Measurements from ENCODE around the gene TACC2. TPM values are rescaled to one million over a fixed set of nuclear protein-coding genes. Genes with fewer than 3 reads are reported as not detected.
"Not testable (repeated sequence)": the region's sequence is repeated elsewhere in the genome, so short reads cannot be mapped to it uniquely, and the experiment has no call there.

TACC2 gene, protein sequence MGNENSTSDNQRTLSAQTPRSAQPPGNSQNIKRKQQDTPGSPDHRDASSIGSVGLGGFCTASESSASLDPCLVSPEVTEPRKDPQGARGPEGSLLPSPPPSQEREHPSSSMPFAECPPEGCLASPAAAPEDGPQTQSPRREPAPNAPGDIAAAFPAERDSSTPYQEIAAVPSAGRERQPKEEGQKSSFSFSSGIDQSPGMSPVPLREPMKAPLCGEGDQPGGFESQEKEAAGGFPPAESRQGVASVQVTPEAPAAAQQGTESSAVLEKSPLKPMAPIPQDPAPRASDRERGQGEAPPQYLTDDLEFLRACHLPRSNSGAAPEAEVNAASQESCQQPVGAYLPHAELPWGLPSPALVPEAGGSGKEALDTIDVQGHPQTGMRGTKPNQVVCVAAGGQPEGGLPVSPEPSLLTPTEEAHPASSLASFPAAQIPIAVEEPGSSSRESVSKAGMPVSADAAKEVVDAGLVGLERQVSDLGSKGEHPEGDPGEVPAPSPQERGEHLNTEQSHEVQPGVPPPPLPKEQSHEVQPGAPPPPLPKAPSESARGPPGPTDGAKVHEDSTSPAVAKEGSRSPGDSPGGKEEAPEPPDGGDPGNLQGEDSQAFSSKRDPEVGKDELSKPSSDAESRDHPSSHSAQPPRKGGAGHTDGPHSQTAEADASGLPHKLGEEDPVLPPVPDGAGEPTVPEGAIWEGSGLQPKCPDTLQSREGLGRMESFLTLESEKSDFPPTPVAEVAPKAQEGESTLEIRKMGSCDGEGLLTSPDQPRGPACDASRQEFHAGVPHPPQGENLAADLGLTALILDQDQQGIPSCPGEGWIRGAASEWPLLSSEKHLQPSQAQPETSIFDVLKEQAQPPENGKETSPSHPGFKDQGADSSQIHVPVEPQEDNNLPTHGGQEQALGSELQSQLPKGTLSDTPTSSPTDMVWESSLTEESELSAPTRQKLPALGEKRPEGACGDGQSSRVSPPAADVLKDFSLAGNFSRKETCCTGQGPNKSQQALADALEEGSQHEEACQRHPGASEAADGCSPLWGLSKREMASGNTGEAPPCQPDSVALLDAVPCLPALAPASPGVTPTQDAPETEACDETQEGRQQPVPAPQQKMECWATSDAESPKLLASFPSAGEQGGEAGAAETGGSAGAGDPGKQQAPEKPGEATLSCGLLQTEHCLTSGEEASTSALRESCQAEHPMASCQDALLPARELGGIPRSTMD (N-terminal part only)
- polyA plus RNA-seq: 10 to 100 TPM; 13.0 to 34.9 (median 19.5) TPM

DNA sequence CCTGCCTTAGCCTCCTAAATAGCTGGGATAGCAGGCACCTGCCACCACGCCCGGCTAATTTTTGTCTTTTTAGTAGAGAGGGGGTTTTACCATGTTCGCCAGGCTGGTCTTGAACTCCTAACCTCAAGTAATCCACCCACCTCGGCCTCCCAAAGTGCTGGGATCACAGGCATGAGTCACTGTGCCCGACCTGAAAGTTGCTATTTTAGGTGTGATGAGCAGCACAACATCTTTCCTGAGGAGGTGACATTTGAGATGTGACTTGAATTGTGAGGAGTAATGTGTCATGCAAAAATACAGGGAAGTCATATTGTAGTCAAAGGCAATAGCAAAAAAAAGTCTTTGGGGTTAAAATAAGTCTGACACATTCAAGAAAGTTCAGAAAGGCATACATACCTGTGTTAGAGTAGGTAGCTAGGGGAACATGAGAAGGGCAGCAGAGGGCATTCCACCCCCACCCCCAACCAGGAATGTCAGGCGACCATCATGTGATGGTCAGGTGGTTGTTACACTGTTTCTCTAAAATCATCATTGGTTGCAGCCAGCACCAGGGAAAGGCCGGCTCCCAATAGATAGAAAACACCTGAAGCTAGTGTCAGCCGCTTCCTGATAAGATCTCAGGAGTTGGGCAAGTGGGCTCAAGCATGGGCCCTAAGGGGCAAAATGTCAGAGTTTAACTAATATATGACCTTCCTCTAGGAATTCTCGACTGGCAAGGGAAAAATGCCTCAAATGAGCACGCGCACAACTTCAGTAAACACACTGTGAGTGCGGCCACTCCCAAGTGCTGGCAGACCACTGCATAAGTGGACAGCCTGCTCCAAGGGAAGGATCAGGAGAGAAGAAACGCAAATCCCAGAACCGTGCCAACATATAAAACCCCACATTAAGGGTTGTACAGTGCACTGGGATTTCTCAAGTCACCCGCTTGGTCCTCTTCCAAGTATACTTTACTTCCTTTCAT lies at the start of gene TACC2:
TACC2 (plus strand) TSS at position 803 of the 964 bp plus-strand sequence. CDS start 32,819 bp downstream, outside the sequence.
- 79 to 86% (median 81%) methylated on average over 15 of the region's 15 CpGs for WGBS, 3 donors
- no peak within 1 kb of the TSS for H3K27ac ChIP-seq (ENCODE audit: low read depth, low read length)

DNA sequence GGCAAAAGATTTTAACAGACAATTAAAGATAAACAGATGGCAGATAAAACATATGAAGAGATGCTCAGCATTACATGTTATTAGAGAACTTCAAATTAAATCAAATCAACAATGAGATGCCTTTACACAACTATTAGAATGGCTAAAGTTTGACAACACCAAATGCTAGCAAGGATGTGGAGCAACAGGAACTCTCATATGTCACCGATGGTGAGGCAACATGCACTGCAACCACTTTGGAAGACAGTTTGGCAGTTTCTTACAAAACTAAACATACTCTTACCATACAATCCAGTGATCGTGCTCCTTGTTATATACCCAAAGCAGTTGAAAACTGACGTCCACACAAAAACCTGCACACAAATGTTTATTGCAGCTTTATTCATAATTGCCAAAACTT lies 47.4 kb upstream of the TACC2 start:
- no peak overlapping the region for H3K27ac ChIP-seq (ENCODE audit: low read depth, low read length)
- WGBS, 3 donors: 47 to 97% (median 70%) methylated on average over 3 of the region's 3 CpGs

DNA sequence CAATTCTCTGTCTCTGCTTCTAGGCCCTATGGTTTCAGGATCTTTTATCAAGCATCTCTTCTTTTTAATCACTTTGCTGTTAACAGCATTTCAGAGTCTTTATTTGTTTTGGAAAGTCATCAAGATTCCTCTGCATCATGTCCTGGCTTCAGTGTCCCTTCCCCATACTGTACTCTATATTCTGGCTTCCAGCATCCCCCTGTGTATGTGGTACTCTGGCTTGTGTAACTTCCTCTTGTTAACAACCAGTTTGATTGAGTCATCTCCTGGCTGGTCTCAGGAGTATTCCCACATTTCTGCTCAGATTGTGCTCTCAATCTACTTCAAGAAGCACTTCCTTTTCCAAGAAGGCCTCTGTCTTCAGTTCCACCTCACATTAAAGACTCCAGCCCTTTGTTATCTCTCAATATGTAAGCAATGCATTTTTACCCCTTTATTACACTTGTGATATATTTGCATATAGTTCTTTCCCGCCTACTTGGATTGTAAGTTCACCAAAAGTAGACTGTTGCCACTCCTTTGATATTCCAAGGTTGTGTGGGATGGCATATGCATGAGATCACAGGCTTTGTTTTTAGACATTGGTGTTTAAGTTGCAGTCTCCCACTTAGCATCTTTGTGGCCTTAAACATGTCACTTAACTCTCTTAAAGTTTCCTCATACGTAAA lies 46.1 kb upstream of the TACC2 start:
- 63 to 84% (median 71%) methylated on average over 2 of the region's 2 CpGs for WGBS, 3 donors
- H3K27ac ChIP-seq (ENCODE audit: low read depth, low read length): no peak overlapping the region

DNA sequence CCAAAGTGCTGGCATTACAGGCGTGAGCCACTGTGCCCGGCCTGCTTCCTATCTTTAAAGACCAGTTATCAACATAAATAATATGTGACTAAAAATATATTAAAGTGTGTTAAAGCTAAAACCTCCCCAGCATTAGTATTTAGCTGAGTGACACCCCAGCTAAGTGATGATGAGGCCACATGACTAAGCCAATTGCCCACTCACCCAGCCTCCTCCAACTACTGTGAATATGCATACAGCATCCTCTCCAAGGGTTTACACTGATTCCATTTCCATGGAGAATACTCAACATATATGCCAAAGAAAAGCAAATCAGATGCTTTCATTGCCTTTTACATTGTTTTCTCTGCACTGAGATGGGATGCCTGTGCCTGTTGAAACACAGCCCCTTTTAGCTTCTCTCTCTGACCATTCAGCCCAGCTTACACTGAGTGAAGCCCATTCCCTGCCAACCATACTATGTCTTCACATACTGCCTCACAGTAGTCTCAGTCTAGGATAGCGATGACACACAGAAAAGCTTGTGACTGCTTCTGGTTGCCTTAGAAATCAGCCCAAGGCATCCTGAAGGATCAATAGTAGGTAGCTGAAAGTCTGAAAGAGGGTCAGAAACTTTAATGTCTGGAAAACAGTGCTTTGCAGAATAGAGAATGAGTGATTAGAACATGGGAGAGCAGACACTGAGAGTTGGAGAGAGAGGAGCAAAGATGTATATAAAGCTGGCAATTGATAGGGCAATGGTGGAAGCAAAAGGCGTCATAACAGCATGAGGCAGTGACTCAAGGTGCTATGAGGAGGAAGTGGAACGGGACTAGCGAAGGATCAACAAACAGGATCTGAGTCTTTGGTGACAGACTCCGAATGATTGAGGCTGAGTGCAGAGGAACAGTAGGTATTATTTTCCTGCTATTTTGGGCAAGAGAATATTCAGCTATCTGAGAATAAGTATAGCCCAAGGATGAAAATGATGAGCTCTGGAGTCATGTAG lies 41.3 kb upstream of the TACC2 start:
- H3K27ac ChIP-seq (ENCODE audit: low read depth, low read length): no peak overlapping the region
- 79 to 86% (median 80%) methylated on average over 7 of the region's 7 CpGs for WGBS, 3 donors

DNA sequence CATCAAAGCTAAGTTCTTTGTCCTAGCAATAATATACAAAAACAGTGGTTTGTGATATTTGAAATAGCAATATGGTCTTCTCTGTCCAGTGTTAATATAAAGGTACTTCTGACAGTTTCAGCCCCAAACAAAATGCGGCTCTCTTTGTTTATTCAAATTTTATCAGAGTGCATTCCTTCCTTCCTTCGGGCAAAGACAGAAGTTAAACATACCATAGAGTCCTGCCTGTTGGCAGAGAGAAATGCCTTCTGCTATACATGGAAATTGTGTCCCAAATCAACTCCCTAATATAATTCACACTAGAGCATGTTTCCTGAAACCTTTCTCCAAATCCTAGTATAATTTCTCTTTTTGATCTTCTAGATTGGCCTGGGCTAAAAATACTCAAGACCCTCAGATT lies 39.9 kb upstream of the TACC2 start:
- WGBS, 3 donors: 19 to 72% (median 68%) methylated on average over 2 of the region's 2 CpGs
- H3K27ac ChIP-seq (ENCODE audit: low read depth, low read length): no peak overlapping the region

DNA sequence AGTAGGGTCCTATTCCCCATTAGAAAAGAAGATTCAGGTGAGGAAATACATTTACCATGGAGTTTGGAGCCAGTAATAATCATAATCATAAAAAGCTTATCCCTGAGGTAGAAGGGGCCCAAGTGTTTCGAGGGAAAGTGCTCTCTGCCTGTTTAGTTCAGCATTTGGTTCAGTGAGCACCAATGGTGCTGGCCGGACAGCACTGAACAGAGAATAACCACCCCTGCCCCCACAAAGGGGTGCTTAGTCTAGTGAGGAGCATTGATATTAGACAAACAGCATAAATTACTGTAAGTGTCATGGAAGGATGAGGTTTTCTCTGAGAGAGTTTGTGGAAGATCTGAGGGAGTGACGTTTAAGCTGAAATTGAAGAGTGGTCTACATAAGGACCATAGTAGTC lies 39.5 kb upstream of the TACC2 start:
- no peak overlapping the region for H3K27ac ChIP-seq (ENCODE audit: low read depth, low read length)
- 84 to 89% (median 89%) methylated on average over 3 of the region's 3 CpGs for WGBS, 3 donors

DNA sequence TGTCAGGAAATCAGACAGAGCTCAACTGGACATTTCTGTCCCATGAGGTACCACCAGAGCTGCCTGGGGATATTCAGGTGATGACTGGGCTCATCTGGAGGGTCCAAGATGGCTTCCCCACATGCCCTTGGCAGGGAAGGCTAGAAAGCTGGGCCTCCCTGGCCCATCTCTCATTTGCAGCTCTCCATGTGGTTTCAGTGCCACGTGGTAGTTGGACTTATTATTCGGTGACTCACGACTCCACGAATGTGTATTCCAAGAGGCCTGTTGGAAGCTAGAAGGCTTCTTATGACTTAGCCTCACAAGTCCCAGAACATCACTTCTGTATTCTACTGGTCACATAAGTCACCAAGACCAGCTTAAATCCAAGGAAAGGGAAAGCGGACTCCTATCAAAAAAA lies 36.7 kb upstream of the TACC2 start:
- 90 to 93% (median 90%) methylated on average over 5 of the region's 5 CpGs for WGBS, 3 donors
- H3K27ac ChIP-seq (ENCODE audit: low read depth, low read length): no peak overlapping the region

DNA sequence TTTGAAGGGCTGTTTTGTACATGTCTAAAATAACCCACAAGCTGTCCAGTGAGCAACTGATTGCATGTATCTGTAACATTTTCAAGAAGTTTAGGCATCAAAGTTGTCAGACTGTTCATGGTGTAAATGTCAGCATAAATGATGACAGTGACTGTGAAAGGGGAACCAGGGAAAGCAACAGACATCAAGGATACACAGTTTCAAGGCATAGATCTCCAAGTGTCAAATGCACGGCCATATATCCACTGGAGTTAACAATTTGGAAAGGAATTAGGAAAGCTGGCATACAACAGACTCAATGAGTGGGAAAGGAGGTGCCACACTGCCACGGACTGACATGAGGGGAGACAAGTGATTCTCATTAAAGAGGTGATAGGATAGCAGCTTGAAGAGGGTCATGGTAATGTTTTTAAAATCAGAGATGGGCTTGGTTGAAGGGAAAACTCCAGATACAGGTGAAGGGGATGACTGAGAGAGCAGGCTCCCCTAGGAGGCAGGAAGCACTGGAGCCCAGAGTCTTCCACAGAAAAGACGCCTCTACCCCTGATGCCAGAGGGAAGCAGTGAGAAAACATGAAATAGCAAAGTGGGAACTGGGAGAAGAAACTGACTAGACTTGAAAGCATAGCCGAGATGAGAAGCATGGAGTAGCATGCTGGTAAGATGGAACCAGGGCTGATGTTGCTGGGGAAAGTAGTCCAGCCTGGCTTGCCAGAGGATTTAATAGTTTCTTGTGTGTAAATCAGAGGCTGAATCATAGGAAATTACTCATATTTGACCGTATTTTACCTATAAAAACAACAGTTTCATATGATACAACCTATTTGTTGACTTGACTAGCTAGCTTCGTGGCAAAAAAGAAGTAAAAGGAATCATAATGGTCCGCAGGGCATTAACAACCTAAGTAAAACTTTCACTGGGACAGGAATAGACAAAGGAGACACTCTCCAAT lies 32.6 kb upstream of the TACC2 start:
- 85 to 88% (median 86%) methylated on average over 7 of the region's 7 CpGs for WGBS, 3 donors
- no peak overlapping the region for H3K27ac ChIP-seq (ENCODE audit: low read depth, low read length)

DNA sequence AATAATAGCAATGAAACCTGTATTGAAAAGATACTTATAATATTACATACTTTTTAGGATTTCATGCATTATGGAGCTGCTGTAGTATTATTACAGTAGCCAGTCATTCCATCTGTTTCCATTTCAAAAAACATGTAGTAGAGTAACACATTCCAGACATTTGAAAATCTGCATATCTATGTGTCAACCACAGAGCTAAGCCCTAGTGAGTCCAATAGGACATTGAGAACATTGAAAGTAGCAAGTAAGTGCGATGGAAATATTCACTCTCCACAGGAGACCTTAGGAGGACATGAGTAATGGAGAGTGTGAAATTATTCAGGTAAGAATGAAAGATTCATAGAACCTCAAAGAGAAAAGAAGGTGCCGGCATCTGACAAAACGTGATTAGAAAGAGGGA lies 29.3 kb upstream of the TACC2 start:
- WGBS, 3 donors: 91 to 93% (median 91%) methylated on average over 3 of the region's 3 CpGs

DNA sequence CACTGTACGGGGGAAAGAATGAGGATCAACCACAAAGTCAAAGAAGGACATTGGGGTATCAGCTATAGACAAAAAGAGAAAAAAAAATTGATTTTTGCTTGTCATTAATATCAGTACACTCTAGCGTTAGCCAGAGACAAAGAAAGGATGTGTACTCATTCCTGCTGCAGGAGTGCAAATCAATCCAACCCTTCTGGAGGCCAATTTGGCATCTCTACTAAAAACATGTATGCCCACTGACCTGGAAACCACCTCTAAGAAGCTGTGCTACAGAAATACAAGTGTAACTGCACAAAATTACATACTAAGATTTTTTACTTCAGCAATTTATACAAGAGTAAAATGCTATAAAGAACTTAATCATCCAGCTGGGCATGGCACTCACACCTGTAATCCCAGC lies 27.5 kb upstream of the TACC2 start:
- WGBS, 3 donors: 75 to 88% (median 88%) methylated on average over 2 of the region's 2 CpGs
- no peak overlapping the region for H3K27ac ChIP-seq (ENCODE audit: low read depth, low read length)

More for the DNA sequence above, 29.3 kb upstream of the TACC2 start:
- no peak overlapping the region for H3K27ac ChIP-seq (ENCODE audit: low read depth, low read length)

DNA sequence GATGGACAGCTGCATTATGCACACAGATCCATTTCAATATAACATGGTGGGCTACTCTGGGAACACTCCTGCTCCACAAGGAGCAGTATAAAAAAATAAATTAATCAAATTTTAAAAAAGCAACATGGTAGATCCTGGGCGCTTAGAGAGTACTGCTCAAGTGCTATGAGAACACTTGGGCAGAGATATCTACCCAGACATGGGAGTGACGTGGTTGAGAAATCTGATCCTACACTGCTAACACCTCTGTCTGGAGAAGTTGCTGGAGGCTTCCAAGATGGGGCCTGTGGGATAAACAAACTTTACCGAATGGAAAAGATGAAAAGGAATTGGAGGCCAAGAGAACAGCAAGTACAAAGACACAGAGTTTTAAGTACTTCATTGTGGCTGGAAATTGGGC lies 23.0 kb upstream of the TACC2 start:
- no peak overlapping the region for H3K27ac ChIP-seq (ENCODE audit: low read depth, low read length)
- WGBS, 3 donors: 90% methylated on average over 3 of the region's 3 CpGs

DNA sequence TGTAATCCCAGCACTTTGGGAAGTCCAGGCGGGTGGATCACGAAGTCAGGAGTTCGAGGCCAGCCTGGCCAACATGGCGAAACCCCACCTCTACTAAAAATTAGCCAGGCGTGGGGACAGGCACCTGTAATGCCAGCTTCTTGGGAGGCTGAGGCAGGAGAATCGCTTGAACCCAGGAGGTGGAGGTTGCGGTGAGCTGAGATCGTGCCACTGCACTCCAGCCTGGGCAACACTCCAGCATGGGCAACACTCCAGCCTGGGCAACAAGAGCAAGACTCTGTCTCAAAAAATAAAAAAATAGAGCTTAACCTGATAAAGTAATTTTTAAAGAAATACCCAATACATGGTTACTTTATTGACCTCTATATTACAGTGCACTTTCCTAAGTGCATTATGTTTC lies 19.9 kb upstream of the TACC2 start:
- not testable (repeated sequence) for H3K27ac ChIP-seq (ENCODE audit: low read depth, low read length)
- 84 to 89% (median 86%) methylated on average over 8 of the region's 8 CpGs for WGBS, 3 donors

DNA sequence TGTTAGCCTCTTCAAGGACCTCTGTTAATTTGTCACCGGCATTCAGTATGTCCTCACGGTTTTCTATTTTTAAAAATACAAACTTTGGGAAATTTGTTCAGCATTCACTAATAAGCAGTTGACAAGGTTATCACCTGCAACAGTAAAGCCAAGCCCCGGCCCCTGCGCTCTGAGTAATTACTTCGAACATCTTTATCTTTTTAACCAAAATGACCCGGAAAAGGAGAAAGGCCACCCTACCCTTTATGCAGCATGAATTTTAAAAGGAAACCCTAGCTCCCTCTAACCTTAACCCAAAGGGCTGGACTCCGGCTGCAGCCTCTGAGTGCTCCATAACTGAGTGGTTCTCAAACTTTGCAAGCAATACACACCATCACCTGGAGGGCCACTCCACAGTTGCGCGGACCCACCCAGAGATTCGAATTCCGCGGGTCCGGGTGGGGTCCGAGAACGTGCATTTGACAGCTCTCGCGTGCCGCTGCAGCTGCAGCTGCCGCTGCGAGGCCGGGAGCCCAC lies 14.9 kb upstream of the TACC2 start:
- WGBS, 3 donors: 4 to 11% (median 9%) methylated on average over 21 of the region's 21 CpGs
- no peak overlapping the region for H3K27ac ChIP-seq (ENCODE audit: low read depth, low read length)

DNA sequence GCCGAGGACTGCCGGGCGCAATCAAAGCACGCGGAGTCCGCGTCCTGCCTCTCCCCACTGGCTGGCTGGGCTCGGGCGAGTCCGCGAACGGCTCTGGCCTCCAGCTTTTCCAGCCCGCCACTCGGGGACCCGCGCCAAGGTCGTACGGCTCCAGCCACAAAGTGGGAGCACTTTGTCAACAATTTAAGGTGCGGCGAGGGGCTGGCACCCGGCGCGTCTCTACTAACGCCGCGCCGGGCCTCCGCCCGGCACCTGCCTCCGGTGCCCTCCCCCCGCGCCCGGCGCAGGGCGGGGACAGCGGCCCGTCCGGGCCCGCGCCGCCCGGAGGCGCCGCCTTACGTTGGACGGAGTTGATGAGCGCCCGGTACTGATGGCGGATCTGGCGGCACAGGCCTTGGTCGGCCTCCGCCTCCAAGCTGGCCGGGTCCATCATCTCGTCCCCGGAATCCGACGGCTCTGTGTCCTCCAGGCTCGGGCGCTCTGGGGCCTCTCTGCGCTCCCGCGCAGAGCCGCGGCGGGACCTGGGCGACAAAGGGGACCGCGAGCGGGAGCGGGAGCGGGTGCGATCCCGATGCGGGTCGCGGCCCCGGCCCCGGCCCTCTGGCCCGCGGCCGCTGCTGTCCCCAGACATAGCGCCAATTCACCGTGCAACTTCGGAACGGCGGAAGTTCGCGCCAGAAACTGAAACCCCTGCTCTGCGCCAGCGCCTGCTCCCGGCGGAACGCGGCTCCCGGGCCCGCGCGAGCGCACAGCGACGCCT lies 14.2 kb upstream of the TACC2 start, which contains the start of gene NSMCE4A:
NSMCE4A (minus strand) TSS at position 683 of the 760 bp plus-strand sequence; CDS start at position 631, 52 bp downstream.
- H3K27ac ChIP-seq (ENCODE audit: low read depth, low read length): no peak within 1 kb of the TSS
- 0 to 1% (median 0%) methylated on average over 76 to 101 of the region's 101 CpGs for WGBS, 3 donors

All from adipose tissue (tissue), 3 donors.